22Rv1 (cell line): ENCODE results near the gene TTC28.

Experiments used
- H3K27ac ChIP-seq: fragments of 450-650 bp; 2 replicates; pipeline ENCODE4 v1.5.1; 2017
- ZFX ChIP-seq: fragments of 450-650 bp; IDR thresholded peaks from 2 replicates; pipeline ENCODE4 v1.6.1; 2017; ENCODE audit warnings: antibody characterized with exemption, borderline replicate concordance
- TF ChIP-seq, protein P1 (sequence below): fragments of 450-650 bp; IDR thresholded peaks from 2 replicates; pipeline ENCODE4 v1.5.1; 2017; ENCODE audit warnings: mild to moderate bottlenecking

Gene TTC28

GRCh38 chr22:28111501-28112189 lies 568.0 kb downstream of the TTC28 start:
- no peak for TF ChIP-seq ZFX
- TF ChIP-seq, protein P1, sequence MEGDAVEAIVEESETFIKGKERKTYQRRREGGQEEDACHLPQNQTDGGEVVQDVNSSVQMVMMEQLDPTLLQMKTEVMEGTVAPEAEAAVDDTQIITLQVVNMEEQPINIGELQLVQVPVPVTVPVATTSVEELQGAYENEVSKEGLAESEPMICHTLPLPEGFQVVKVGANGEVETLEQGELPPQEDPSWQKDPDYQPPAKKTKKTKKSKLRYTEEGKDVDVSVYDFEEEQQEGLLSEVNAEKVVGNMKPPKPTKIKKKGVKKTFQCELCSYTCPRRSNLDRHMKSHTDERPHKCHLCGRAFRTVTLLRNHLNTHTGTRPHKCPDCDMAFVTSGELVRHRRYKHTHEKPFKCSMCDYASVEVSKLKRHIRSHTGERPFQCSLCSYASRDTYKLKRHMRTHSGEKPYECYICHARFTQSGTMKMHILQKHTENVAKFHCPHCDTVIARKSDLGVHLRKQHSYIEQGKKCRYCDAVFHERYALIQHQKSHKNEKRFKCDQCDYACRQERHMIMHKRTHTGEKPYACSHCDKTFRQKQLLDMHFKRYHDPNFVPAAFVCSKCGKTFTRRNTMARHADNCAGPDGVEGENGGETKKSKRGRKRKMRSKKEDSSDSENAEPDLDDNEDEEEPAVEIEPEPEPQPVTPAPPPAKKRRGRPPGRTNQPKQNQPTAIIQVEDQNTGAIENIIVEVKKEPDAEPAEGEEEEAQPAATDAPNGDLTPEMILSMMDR: no peak
- H3K27ac ChIP-seq: no peak overlapping the region

- H3K27ac ChIP-seq: no peak overlapping the region
- TF ChIP-seq, protein P1: no peak
- TF ChIP-seq ZFX: no peak
Measured at GRCh38 chr22:28108851-28109250, 570.8 kb downstream of the TTC28 start.

GRCh38 chr22:28106617-28107016 lies 573.0 kb downstream of the TTC28 start:
- H3K27ac ChIP-seq: no peak overlapping the region
- no peak for TF ChIP-seq ZFX
- TF ChIP-seq, protein P1: no peak

- no peak overlapping the region for H3K27ac ChIP-seq
- TF ChIP-seq, protein P1: no peak
- no peak for TF ChIP-seq ZFX
Measured at GRCh38 chr22:28105988-28106387, 573.7 kb downstream of the TTC28 start.

GRCh38 chr22:28105413-28105812 lies 574.2 kb downstream of the TTC28 start:
- TF ChIP-seq, protein P1: no peak
- TF ChIP-seq ZFX: no peak
- H3K27ac ChIP-seq: no peak overlapping the region

DNA sequence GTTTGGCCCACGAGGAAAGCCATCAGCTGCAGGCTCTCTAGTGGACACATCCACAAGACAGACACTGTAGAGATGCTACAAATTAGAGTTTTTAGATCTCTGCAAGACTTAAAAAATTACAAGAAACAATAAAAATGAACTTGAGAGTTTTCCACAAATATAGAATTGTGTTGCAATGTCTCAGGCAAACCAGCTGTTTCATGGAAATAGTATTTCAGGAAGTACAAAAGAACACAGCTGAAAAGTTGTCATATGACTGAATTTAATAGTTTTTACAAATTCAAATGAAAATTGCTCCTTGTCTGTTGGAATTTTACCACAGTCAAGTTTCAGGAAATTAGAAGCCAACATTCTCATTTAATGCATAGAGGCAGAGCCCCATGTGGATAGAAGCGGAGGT lies 576.0 kb downstream of the TTC28 start:
- TF ChIP-seq, protein P1: no peak
- TF ChIP-seq ZFX: no peak
- no peak overlapping the region for H3K27ac ChIP-seq

DNA sequence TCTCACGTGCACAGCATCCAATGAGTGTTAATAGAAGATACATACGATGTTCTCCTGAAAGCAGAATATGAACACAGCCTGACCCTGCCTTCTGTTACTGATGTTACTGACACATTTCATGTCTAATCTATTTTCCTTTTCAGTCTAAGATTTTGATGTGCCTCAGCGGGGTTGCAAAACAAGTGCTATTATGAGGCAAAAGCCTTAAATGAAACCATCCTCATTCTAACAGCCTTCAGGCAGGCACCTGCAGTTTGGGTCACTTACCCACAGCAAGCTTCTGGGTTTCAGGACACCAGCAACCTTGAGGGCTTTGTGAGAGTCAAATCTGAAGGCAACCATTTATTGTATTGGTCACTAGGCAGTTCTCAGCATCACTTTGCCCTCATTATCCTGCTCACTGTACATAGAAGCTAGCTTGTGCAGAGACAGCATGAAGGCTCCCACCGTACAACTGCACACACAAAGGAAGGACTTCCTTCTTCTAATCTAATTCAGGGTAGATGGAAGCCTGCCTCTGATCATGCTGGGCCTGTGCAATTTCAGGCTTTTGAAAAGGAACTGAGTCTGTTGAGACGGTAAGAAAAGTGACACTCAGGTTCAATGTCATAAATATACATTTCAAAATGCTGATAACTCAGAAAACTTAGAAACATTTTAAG lies 577.4 kb downstream of the TTC28 start:
- H3K27ac ChIP-seq: no peak overlapping the region
- no peak for TF ChIP-seq ZFX
- TF ChIP-seq, protein P1: no peak
